Stimulated activated CD8-positive, alpha-beta memory T cell treated with anti-CD3 and anti-CD28 coated beads, Interleukin-15, amount 100 ng/mL, for 1 hour (primary cell): ENCODE data around the gene ATP8A2.

Experiments used
- DNase-seq: peaks from one replicate; pipeline ENCODE4 v3.0.0-alpha.2; 2020; ENCODE audit warnings: low read depth

The ATP8A2 gene

GRCh38 chr13:26012995-26013394 is 641.2 kb downstream of the ATP8A2 start:
- DNase-seq, result no peak

GRCh38 chr13:26015271-26016125 is 643.7 kb downstream of the ATP8A2 start:
- DNase-seq, result no peak

DNA sequence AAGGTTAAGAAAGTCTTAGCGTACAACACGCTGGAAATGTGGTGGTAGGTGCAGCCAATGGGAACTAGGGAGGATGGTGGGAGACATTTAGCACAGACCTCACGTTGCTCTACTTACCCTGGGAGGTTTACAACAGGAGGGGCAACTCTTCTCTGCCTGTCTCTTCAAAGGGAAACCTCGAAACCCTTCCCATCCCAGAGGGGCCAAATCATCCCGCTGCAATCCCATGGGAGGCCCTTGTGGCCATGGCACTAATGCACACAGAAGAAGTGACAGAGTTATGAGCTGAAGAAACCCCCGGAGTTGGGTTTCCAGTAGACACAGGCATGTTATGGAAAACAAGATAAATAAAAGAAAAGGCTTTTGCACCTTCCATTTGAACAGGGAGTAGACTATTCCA is 644.4 kb downstream of the ATP8A2 start:
- DNase-seq, result no peak

DNA sequence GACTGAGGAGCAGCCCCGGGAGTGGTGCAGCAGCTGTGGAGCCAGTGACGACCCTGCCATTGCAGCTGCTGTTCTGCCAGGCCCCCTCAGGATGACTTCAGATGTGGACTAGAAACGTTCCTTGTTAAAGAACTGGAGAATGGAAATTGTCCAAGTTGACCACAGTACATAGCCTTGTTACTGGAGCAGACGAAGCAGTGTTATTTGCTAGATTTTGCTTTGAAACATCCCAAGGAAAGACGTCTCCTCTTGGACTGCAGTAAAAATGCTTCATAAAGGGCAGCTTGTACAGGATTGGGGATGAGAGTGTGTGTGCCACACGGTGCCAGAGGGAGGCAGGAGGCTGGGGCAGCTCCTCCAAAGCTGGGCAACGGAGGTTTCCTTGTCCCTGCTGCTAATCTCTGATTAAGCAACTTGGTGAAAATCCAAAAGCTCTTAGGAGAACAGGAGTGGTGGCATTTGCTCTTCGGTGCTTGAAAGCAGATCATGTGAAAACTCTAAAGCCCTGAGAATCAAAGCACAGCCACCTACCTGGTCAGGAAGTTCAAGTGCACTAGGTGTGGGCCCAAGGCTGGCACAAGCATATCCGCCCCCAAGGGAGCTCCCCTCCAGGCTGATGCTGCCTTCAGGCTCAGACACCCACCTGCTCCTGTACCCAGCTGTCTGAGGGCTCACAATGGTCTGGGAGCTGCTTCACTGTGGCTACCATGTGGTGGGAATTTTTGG is 645.6 kb downstream of the ATP8A2 start:
- no peak for DNase-seq

DNA sequence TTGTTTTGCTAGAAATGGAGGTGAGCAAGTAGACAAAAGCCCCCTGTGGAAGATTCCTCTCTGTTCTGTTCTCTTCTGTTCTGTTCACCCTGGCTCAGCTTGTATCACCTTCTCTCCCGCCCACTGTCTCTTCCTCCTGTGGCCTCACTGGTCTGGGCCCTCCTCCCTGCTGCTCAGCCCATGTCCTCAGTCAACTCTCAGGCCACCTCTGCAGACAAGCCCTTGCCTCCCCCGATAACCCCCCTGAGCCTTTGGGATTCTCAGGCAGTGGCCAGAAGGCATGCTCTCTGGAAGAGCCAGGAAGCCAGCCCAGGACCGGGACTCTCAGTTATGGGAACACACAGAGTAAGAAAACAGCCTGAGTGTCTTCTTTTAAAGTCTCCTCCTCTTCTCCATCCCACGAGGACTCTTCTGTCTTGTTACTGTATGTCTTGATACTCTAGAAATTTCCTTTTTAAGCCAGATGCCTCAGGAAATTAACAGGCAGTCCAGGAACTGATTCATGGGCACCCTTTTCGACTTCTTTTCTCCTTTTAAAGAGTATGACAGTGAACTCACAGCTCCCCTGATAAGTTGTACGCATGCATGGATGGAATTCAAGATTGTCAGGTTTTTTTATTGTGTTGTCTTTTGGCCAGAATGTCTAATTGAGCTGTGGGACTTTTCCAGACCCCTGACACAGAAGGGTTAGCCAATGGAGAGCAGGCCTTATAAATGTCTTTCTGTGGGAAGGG is 646.3 kb downstream of the ATP8A2 start:
- DNase-seq, result no peak

DNA sequence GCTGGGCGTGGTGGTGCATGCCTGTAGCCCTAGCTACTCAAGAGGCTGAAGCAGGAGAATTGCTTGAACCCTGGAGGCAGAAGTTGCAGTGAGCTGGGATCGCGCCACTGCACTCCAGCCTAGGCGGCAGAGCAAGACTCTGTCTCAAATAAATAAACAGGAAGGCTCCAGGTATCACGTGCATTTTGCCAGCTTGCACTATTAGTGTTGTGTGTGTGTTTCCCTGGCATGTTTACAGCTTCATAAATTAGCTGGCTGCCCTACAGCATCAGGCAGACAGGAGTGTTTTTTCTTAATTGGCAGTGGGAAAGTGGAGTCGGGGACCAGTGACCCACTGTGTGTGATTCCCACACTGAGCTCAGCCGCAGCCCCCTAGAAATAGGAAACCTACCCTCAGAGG is 647.5 kb downstream of the ATP8A2 start:
- DNase-seq, result no peak

GRCh38 chr13:26019881-26020870 is 648.4 kb downstream of the ATP8A2 start:
- no peak for DNase-seq

DNA sequence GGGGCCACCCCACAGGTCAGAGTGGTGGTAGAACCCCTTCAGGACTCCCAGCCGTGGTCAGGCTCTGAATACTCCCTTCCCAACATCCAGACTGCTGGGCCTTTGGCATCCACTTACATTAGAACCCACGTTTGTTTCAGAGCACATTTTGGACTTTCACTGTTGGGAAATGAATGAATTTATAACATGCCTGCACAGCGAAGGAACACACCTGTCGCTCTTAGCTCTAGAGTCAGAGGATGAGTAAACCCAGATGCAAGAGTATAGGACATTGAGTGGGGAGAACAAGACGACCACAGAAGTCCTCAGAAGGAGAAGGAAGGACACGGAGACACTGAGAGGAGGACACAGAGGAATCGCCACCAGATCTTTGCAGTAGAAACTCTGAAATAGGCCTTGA is 649.1 kb downstream of the ATP8A2 start:
- no peak for DNase-seq

GRCh38 chr13:26021516-26021915 is 649.7 kb downstream of the ATP8A2 start:
- no peak for DNase-seq

DNA sequence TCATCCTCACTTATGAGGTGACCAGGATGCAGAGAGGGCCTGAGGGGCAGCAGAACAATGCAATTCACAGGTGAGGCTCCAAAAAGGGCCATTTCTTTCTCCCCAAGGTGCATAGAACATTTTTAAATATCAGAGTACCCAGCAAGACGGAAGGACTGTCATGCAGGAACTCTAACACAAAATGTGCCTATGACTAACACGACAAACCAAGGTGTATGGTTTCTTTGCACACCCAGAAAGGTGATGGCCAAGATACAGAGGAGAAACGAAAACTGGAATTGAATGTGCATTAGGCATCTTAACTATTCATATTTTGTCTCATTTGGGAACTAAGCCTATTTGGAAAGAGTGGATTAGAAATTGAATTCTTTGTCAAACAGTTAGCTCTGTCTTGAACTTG is 650.2 kb downstream of the ATP8A2 start:
- DNase-seq, result no peak

GRCh38 chr13:26022538-26023292 is 650.9 kb downstream of the ATP8A2 start:
- no peak for DNase-seq

DNA sequence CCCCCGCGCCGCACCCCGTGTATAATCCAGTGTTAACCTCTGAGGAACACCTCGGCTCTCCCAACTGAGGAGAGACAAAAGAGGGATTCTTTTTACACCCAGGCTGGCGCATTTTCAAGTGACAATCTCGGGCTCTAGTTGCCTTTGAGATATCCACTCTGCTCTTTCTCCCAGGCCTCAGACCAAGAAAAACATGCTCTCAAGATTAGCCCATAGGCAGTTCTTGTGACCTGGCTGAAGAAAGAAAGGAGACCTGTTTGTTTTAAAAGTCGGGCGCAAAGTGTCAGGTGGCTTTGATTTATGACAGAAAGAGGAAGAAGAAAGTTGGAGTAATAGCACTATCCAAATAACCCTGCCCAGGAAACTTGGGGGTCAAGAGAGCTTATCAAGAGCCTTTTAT is 652.8 kb downstream of the ATP8A2 start:
- DNase-seq, result no peak

- DNase-seq, result no peak
Observed at GRCh38 chr13:26025196-26025595, 653.4 kb downstream of the ATP8A2 start.

GRCh38 chr13:26025771-26026170 is 654.0 kb downstream of the ATP8A2 start:
- no peak for DNase-seq

- DNase-seq, result no peak
Observed at GRCh38 chr13:26026211-26026610, 654.4 kb downstream of the ATP8A2 start.

DNA sequence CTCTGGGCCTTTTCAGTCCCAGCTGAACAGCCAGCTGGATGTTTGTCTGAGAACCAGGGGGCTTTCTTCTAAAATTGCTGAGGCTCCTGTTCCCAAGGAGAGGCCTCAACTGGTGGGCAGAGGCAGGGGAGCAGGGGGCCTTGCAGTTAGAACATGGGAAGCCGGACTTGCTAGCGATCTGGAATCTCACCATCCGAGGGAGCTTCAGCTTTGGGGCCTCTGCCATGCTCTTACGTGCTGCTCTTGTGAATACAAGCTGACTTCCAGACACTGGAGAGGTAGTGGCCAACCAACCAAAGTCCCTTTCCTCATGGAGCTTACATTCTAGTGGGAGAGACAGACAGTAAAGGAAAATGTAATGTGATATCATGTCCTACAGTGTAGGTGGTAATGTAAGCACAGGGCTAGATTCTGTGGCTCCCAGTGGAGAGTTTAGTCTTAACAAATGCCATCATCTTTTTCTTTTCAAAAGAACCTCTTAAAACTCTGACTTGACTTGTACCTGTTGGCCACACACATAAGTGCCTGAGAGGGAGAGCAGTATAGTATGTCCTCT is 657.9 kb downstream of the ATP8A2 start:
- no peak for DNase-seq

DNA sequence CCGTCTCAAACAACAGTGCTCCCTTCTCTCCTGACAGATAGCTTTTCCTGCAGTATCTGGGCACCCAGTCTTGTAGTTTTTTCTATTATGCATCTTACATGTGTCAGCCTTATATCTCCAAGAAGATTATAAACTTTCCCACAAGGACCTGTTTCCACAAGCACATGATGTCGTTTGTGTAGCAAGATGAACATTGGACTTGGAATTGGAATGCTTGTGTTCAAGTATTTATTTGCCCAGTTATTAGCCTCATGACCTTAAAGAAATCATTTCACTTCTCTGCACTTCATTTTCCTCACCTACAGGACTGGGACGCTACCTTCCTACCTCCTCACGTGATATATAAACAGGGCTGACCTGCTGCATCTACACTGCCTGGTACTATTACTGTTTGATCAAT is 658.6 kb downstream of the ATP8A2 start:
- DNase-seq, result no peak

DNA sequence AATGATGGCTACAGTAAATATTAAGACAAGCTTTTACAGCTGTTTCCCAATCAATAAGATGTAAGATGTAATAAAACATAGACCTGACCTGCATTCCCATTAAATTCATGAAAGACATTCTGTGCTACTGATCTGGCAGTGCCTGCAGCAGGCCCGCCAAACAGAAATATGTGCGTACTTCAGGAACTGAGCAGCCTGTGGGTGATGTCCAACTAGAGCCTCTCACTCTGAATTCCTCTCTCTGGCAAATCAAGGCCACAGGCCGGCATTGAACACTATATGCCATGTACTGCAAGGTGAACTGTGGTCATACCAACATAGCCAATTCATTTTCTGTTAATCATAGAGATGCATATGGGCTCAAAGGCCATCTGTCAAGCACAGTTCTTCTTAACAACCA is 662.2 kb downstream of the ATP8A2 start:
- no peak for DNase-seq

- no peak for DNase-seq
Observed at GRCh38 chr13:26036383-26036782, 664.6 kb downstream of the ATP8A2 start.

DNA sequence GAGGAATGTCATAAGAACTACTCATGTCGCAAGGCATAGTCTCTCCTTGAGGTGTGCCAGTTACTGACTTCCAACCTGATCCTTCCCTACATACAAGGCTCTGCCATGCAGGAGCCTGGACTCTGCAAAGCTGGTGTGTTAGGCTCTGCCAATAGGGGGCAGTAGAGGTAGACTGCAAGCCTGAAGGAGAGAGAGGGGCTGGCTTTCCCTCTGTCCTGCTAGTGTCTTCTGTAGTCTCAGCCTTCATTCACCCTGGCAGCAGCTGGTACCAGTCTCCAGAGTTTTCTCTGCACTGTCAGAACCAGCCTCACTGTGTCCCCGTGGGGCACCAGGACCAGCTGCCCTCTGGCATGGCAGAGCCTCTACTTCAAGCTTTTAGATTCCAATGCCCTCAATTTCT is 665.5 kb downstream of the ATP8A2 start:
- no peak for DNase-seq
